ENCODE data around the gene APOBEC3C.
"Not testable (repeated sequence)": the region's sequence is repeated elsewhere in the genome, so short reads cannot be mapped to it uniquely, and the experiment has no call there.

Gene APOBEC3C

DNA sequence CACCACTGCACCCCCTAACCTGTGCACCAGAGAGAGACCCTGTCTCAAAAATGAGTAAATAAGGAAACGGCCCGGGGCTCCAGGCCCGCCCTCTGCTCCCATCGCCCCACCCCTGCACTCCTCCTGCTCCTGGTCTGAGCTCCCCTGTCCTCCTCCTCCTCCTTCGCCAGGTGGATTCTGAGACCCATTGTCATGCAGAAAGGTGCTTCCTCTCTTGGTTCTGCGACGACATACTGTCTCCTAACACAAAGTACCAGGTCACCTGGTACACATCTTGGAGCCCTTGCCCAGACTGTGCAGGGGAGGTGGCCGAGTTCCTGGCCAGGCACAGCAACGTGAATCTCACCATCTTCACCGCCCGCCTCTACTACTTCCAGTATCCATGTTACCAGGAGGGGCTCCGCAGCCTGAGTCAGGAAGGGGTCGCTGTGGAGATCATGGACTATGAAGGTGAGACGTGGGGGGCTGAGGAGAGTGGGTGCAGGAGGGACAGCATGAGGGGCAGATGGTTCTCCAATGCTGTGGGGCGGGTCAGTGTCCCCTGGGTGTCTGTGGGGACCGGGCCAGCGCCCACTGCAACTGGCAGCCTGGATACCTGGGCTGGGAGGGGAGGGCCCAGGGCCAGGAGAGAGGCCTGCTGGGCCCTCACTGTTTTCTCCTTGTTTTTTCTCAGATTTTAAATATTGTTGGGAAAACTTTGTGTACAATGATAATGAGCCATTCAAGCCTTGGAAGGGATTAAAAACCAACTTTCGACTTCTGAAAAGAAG lies 3.7 kb downstream of the APOBEC3C start:
- H3K36me3 ChIP-seq: no peaks in the 10 kb centered on the region
- TF ChIP-seq, protein P1, sequence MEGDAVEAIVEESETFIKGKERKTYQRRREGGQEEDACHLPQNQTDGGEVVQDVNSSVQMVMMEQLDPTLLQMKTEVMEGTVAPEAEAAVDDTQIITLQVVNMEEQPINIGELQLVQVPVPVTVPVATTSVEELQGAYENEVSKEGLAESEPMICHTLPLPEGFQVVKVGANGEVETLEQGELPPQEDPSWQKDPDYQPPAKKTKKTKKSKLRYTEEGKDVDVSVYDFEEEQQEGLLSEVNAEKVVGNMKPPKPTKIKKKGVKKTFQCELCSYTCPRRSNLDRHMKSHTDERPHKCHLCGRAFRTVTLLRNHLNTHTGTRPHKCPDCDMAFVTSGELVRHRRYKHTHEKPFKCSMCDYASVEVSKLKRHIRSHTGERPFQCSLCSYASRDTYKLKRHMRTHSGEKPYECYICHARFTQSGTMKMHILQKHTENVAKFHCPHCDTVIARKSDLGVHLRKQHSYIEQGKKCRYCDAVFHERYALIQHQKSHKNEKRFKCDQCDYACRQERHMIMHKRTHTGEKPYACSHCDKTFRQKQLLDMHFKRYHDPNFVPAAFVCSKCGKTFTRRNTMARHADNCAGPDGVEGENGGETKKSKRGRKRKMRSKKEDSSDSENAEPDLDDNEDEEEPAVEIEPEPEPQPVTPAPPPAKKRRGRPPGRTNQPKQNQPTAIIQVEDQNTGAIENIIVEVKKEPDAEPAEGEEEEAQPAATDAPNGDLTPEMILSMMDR (IDR thresholded peaks at IDR 0.05): no peak
- no peak for DNase-seq
- intact Hi-C loops (cut with DNase I; ENCODE audit: low total_unique reads): no loop called here
- peaks cover 0 to 37% (median 22%) of the 10 kb centered on the region in 4 donors for H3K4me1 ChIP-seq
- no peak overlapping the region for H3K4me3 ChIP-seq
- no peaks in the 10 kb centered on the region for H3K27me3 ChIP-seq
- H3K27ac ChIP-seq: no peak overlapping the region
- H3K9me3 ChIP-seq: no peaks in the 10 kb centered on the region

DNA sequence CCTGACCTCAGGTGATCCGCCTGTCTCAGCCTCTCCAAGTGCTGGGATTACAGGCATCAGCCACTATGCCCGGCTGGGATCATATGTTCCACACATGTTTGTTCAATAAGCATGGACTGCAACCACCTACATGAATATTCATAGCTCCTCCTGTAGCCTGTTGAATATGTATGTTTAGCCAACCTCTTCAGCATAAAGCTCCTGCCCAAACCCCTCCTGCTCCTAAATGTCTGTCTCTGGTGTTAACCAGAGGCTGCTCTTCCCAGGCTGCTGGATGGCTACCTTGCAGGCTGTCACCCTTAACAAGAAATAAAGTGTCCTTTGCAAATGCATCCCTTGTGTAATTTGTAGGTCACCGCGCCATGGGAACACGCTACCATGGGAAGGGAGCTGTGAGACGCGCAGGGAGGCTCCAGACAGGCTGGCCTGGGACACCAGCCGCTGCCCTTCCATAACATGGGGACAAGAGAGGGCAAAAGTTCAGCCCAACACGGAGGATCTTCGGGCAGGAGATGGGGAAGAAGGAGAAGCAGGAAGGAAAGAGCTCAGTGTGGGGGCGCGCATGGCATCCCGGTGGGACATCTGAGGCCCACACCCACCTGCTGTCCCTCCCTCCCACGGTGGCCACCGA lies 6.1 kb downstream of the APOBEC3C start:
- H3K9me3 ChIP-seq; intact Hi-C loops (cut with DNase I; ENCODE audit: low total_unique reads); H3K36me3 ChIP-seq; DNase-seq; H3K27me3 ChIP-seq: not testable (repeated sequence)
- H3K4me3 ChIP-seq: peak overlapping the region; percentile 47 to 51
- H3K4me1 ChIP-seq: peaks cover 0 to 24% (median 14%) of the 10 kb centered on the region in 4 donors
- H3K27ac ChIP-seq: peak overlapping the region; percentile 28 to 66

DNA sequence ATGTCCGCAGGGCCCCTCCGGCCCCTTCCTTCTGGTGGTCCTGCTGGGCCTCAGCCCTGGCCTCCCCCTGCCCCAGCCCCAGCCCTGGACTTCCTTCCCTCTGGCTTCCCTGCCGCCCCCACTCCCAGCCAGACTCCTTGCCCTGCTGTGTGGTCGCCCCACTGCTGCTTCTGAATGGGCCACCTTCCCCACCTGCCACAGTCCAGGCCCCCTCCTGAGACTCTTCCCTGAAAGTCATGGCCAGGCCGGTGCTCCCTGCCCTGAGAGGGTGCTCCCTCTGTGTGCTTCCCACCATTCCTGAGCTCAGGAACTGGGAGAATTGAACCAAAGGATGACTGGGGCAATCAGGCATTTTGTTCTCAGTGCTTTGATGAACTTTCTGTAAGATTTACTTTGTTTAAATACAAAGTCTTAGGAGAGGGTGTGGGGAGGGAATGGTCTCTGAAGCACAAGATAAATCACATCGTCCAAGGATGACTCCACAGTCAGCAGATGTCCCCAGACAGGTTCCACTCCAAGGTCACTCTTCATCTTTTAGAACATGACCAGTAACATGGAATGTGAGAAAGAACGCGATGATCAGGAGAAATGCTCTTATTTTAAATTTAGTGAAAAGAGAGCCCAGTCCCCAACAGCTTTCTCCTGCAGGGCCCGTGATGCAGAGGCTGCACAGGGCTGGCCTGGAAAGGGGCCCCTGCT lies 7.6 kb downstream of the APOBEC3C start:
- no peak for DNase-seq
- H3K27me3 ChIP-seq: no peaks in the 10 kb centered on the region
- H3K9me3 ChIP-seq: no peaks in the 10 kb centered on the region
- H3K4me3 ChIP-seq: peak overlapping the region; percentile 47 to 51
- H3K36me3 ChIP-seq: peaks cover 0 to 10% (median 6%) of the 10 kb centered on the region in 3 donors
- H3K27ac ChIP-seq: peak overlapping the region; percentile 61 to 66
- intact Hi-C loops (cut with DNase I; ENCODE audit: low total_unique reads): no loop called here
- TF ChIP-seq, protein P1 (IDR thresholded peaks at IDR 0.05): no peak
- H3K4me1 ChIP-seq: peaks cover 0 to 19% (median 13%) of the 10 kb centered on the region in 4 donors

DNA sequence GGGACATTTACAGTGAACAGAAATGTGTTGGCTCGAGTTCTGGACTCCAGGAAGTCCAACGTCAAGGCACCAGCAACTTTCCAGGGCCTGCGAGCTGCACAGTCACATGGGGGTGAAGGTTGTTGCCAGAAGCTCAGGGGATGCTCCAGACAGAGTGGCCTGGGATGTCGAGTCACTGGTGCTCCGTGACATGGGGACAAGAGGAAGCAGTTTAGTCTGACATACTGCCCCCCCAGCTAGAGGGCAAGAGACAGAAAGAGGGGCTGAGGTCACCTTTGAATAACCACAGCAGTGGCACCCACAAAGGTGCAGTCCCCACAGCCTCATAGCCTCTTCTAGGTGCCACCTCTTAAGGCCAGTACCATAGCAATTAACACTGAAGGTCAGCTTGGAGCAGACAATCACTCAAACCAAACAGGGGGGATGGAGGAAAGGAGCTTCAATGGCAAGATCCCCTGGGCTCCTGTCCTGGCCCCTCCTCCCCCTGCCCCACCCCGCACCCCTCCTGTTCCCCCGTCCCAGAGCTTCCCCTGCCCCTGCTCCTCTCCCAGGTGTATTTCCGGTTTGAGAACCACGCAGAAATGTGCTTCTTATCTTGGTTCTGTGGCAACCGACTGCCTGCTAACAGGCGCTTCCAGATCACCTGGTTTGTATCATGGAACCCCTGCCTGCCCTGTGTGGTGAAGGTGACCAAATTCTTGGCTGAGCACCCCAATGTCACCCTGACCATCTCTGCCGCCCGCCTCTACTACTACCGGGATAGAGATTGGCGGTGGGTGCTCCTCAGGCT lies 10.7 kb downstream of the APOBEC3C start:
- TF ChIP-seq, protein P1 (IDR thresholded peaks at IDR 0.05): no peak

DNA sequence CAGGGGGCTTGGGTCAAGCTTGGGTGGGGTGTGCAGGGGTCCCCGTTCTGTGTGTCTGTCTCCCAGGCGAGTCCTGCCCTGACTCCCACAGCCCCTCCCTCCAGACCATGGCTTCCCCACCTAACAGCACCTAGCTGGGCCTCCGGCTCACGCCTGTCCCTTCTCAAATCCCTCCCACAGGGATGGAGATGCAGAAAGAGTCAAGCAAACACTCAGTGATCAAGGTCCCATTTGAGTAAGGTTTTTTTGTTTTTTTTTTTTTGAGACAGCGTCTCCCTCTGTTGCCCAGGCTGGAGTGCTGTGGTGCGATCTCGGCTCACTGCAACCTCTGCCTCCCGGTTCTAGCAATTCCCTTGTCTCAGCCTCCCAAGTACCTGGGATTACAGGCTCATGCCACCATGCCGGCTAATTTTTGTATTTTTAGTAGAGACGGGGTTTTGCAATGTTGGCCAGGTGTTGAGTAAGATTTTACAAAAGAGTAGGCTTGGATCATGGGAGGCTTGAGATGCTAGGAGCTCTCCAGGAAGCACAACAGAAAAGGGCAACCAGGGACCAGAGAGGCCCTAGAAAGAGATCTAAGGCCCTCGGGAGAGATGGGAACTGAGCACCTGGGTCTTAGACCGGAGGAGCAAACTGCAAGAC lies 12.6 kb downstream of the APOBEC3C start:
- TF ChIP-seq, protein P1 (IDR thresholded peaks at IDR 0.05): no peak
- no peak overlapping the region for H3K27ac ChIP-seq
- H3K36me3 ChIP-seq: peaks cover 0 to 10% (median 6%) of the 10 kb centered on the region in 3 donors
- H3K27me3 ChIP-seq: no peaks in the 10 kb centered on the region
- H3K4me1 ChIP-seq: peaks cover 0 to 8% (median 3%) of the 10 kb centered on the region in 4 donors
- H3K4me3 ChIP-seq: no peak overlapping the region
- DNase-seq: no peak
- intact Hi-C loops (cut with DNase I; ENCODE audit: low total_unique reads): no loop called here
- H3K9me3 ChIP-seq: no peaks in the 10 kb centered on the region

More for the DNA sequence above, 10.7 kb downstream of the APOBEC3C start:
- no peak overlapping the region for H3K4me3 ChIP-seq
- intact Hi-C loops (cut with DNase I; ENCODE audit: low total_unique reads): no loop called here
- H3K4me1 ChIP-seq: peaks cover 0 to 19% (median 13%) of the 10 kb centered on the region in 4 donors
- no peak overlapping the region for H3K27ac ChIP-seq
- DNase-seq: no peak
- H3K27me3 ChIP-seq: no peaks in the 10 kb centered on the region
- H3K9me3 ChIP-seq: no peaks in the 10 kb centered on the region
- peaks cover 0 to 10% (median 6%) of the 10 kb centered on the region in 3 donors for H3K36me3 ChIP-seq

All from tibial artery (tissue), 4 donors.